ENCODE measurements around the gene FARS2.

The FARS2 gene

GRCh38 chr6:5422321-5422915 lies 161.1 kb downstream of the FARS2 start:
- ChIA-PET POLR2A (no interaction called here), CTCF (interaction anchor here (0.6 to 1.2 kb wide), 4 partner anchors 28 to 369 kb away, joined by 3 to 5 read pairs (median 4); no protein-coding TSS in a partner anchor)
- Histone ChIP-seq H3K4me1 (ENCODE audit: control insufficient read depth, insufficient read depth, low read length) (no peaks in the 10 kb centered on the region), H3K36me3 (ENCODE audit: control insufficient read depth in 2 of 2, insufficient read depth in 1 of 2, low read length in 2 of 2) (no peaks in the 10 kb centered on the region), H3K4me3 (ENCODE audit: low read depth, low read length) (no peak overlapping the region), H3K27ac (ENCODE audit: extremely low read depth, low read depth, low read length) (no peak overlapping the region), H3K9me3 (ENCODE audit: control insufficient read depth, insufficient read depth, low read depth, low read length) (no peaks in the 10 kb centered on the region; the same call in 1 of the 2 replicates)
- TF ChIP-seq ZBTB7A (tag by site-specific recombination; IDR thresholded peaks at IDR 0.05; ENCODE audit: low read depth) (no peak), REPIN1 (tag by site-specific recombination; IDR thresholded peaks at IDR 0.05; ENCODE audit: low read depth) (no peak), ZNF600 (tag by site-specific recombination; IDR thresholded peaks at IDR 0.05) (peak; percentile 33; the same call in 1 of the 2 replicates), REST (tag by site-specific recombination; IDR thresholded peaks at IDR 0.05) (peak; percentile 90), CTCF (tag by site-specific recombination; IDR thresholded peaks at IDR 0.05) (0 out of 2 replicates have a peak, but pooled peaks have one; percentile 10), ZSCAN5A (tag by site-specific recombination; IDR thresholded peaks at IDR 0.05) (no peak), ATF2 (tag by site-specific recombination; IDR thresholded peaks at IDR 0.05; ENCODE audit: low read depth) (no peak), ZBTB49 (tag by site-specific recombination; IDR thresholded peaks at IDR 0.05; ENCODE audit: low read depth) (no peak), ZNF629 (tag by site-specific recombination; IDR thresholded peaks at IDR 0.05) (no peak), TRIM28 (IDR thresholded peaks at IDR 0.05; ENCODE audit: borderline replicate concordance, low read length) (no peak), ZSCAN30 (tag by site-specific recombination; IDR thresholded peaks at IDR 0.05) (no peak), ZBTB11 (tag by site-specific recombination; conservative IDR thresholded peaks at IDR 0.05; ENCODE audit: low read depth) (no peak), ZNF645 (tag by site-specific recombination; IDR thresholded peaks at IDR 0.05) (no peak), SETDB1 (IDR thresholded peaks at IDR 0.05; ENCODE audit: insufficient read length, low read length) (no peak), ZNF19 (tag by site-specific recombination; IDR thresholded peaks at IDR 0.05; ENCODE audit: low read depth) (no peak), ZNF558 (tag by site-specific recombination; IDR thresholded peaks at IDR 0.05) (no peak), WT1 (tag by site-specific recombination; IDR thresholded peaks at IDR 0.05) (no peak), ZNF324 (tag by site-specific recombination; IDR thresholded peaks at IDR 0.05) (no peak), ZNF311 (tag by site-specific recombination; IDR thresholded peaks at IDR 0.05; ENCODE audit: borderline replicate concordance) (no peak), ZNF560 (tag by site-specific recombination; IDR thresholded peaks at IDR 0.05; ENCODE audit: borderline replicate concordance) (no peak), ZNF654 (tag by site-specific recombination; IDR thresholded peaks at IDR 0.05; ENCODE audit: low read depth) (peak; percentile 71), ZBTB1 (tag by site-specific recombination; IDR thresholded peaks at IDR 0.05) (no peak)
